Activated naive CD4-positive, alpha-beta T cell treated with anti-CD3 and anti-CD28 coated beads, Interleukin-2, amount 10 ng/mL, durations not matched to agents 5 hours and 36 hours (primary cell): ENCODE results near the gene PCDHGA6. TPM values are rescaled to one million over a fixed set of nuclear protein-coding genes. Genes with fewer than 3 reads are reported as not detected.

ENCODE experiments used
- total RNA-seq, 2 experiments: library from RNA; stranded (reverse); gene quantifications; one replicate each; pipeline ENCODE4 v1.2.3, GENCODE V29; 2021

PCDHGA6 gene
- total RNA-seq, result under 1 TPM; 0.10 to 0.12 TPM

DNA sequence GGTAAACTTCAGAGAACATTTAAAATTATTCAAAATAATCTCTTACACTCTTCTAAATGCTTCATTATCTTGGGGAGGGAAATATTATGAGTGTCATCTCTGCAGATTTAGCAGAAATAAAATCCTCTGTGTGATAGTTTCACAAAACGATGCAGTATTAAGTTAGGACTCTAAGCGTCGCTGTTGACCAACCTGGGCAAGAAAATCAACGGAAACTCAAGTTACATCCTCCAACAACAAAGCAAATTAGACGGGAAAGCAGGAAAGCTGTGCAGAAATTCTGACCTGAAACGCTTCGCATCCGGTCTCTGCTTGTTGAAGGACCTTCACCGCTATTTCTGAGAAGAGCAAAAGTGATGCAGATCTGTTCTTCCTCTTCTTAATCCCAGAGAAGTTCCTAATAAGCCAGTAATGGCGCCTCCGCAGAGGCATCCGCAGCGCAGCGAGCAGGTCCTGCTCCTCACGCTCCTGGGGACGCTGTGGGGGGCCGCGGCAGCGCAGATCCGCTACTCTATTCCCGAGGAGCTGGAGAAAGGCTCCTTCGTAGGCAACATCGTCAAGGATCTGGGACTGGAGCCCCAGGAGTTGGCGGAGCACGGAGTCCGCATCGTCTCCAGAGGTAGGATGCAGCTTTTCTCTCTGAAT, at the start of gene PCDHGA6:
PCDHGA6 (plus strand) TSS at position 219 of the 645 bp plus-strand sequence; CDS start at position 412, 193 bp downstream.

DNA sequence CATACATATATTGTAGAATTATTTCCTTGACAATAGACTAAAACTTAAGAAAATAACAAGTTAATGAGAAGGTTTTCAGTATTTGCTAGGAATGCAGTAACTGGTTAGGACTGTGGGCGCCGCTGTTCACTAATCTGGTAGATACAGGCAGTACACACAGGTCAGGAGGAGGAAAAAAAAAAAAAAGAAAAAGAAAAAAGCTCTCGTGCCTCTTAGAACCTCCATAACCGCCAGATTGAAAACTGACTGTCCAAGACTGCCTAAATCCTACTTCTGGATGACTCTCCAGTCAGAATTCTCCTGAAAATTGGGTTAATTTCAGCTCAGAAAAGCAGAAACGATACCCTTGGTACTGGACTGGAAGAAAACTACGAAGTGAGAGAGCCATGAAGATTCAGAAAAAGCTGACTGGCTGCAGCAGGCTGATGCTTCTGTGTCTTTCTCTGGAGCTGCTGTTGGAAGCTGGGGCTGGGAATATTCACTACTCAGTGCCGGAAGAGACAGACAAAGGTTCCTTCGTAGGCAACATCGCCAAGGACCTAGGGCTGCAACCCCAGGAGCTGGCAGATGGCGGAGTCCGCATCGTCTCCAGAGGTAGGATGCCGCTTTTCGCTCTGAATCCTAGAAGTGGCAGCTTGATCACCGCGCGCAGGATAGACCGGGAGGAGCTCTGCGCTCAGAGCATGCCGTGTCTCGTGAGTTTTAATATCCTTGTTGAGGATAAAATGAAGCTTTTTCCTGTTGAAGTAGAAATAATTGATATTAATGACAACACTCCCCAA, 43.2 kb upstream of the PCDHGA6 start, which contains the start of gene PCDHGA1:
PCDHGA1 (plus strand) TSS at position 216 of the 782 bp plus-strand sequence.

DNA sequence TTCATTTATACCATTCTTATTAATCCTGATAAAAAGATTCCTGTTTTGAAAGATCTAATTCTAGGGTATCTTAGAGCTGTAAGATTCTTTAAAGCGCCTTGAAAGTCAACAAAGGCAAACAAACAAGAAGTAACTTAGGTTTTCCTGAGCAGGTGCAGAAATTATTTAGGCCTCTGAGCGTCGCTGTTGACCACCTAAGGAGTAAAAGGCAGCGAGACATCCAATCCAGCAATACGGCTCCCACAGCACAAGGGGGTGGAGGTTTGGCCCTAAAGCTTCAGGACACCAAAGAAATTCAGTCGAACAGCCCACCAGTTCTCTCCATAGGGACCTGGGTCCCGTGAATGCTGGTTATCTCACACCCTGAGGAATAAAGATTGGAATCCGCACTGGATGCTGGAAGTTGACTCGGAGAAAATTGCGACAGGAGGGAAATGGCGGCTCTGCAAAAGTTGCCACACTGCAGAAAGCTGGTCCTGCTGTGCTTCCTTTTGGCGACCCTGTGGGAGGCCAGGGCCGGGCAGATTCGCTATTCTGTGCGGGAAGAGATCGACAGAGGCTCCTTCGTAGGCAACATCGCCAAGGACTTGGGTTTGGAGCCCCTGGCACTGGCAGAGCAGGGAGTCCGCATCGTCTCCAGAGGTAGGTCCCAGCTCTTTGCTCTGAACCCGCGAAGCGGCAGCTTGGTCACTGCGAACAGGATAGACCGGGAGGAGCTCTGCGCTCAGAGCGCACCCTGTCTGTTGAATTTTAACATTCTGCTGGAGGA, 35.0 kb upstream of the PCDHGA6 start, which contains the start of gene PCDHGA2:
PCDHGA2 (plus strand) TSS at position 223 of the 769 bp plus-strand sequence.

DNA sequence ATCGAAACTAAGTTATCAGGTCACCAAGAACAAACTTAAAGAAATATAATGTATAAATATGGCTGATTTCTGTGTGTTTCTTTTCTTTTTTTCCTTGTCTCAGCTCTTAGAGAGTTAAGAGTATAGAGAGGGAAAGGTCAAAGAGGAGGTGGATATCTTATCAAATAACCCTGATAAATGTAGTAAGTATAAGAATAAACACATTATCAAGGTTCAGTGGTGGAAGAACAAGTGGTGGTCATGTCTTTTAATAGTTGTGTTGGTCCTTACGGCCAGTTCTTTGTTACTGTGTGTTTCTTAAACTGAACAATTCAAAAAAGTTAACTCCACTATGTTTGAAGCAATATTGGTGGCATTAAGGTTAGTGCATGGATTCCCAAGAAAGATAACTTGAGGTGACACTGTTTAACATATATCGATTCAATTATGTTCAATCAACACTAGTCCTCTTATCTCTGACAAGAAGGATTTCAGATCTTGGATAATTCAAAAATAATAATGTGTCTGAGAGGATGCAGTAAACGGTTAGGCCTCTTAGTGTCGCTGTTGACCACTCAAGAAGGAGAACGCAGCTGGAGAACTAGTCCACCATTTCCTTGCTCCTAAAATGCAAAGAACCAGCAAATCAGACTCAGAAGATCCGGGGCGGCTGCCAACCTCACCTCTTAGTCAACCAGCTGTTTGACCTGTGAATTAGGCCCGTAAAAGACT, 30.3 kb upstream of the PCDHGA6 start, which contains the start of gene PCDHGA3:
PCDHGA3 (plus strand) TSS at position 588 of the 711 bp plus-strand sequence. CDS start 205 bp downstream, outside the sequence.

DNA sequence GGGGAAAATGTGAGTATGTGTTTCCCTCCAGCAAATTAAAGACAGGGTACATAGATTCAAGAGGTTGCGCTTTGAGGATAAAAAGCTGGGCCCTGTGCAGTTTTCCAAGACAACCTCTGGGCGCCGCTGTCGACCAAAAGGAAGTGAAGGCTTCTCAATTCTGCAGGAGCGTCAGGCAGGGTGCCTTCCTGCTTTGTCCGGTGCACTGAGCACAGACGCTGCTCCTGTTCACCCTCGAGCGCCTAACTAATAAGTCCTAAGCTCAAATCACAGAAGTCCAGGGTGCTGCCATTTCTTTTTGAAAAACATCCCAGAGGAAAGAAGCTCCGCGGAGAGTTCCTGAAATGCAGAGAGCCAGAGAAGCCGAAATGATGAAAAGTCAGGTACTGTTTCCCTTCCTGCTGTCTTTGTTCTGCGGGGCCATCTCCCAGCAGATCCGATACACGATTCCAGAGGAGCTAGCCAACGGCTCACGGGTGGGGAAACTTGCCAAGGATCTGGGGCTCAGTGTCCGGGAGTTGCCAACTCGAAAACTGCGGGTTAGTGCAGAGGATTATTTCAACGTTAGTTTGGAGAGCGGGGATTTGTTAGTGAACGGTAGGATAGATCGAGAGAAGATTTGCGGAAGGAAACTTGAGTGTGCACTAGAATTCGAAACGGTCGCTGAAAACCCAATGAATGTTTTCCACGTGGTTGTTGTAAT, 23.6 kb upstream of the PCDHGA6 start, which contains the start of gene PCDHGB1:
PCDHGB1 (plus strand) TSS at position 183 of the 703 bp plus-strand sequence; CDS start at position 345, 162 bp downstream.

DNA sequence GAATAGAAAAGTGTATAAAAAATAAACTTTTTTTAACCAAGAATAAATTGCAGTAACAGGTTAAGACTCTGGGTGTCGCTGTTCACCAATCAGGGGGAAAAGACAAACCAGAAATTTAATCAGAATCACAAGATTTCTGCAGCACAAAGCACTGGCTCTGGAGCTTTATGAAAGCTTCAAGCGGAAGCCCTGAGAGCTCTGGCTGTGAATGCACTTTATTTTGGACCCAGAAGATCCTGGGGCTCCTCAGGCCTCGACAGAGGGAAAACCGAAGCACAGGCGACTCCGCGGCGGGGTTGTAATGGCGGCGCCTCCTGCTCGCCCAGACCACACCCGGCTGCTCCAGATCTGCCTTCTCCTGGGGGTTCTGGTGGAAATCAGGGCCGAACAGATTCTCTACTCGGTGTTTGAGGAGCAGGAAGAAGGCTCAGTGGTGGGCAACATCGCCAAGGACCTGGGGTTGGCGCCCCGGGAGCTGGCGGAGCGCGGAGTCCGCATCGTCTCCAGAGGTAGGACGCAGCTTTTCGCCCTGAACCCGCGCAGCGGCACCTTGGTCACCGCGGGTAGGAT, 18.7 kb upstream of the PCDHGA6 start, which contains the start of gene PCDHGA4:
PCDHGA4 (plus strand) TSS at position 122 of the 570 bp plus-strand sequence; CDS start at position 209, 87 bp downstream.

DNA sequence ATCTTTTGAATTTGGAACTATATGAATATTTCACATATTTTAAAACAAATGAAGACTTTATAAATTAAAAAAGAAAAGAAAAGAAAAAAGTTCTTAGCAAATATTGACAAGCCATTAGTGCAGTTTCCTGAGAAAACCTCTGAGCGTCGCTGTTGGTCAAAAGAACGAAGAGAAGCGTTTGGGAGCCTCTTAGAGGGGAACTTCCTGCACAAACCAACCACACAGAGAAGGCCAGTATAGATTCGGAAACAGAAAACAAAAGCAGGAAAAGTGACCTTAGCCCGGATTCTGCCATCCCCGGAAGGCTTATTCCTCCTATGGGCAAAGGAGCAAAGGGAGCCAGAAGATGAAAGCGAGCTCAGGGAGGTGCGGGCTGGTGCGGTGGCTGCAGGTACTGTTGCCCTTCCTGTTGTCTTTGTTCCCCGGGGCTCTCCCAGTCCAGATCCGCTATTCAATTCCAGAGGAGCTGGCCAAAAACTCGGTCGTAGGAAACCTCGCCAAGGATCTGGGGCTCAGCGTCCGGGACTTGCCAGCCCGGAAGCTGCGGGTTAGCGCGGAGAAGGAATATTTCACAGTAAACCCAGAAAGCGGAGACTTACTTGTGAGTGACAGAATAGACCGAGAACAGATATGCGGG, 13.8 kb upstream of the PCDHGA6 start, which contains the start of gene PCDHGB2:
PCDHGB2 (plus strand) TSS at position 205 of the 637 bp plus-strand sequence; CDS start at position 347, 142 bp downstream.

DNA sequence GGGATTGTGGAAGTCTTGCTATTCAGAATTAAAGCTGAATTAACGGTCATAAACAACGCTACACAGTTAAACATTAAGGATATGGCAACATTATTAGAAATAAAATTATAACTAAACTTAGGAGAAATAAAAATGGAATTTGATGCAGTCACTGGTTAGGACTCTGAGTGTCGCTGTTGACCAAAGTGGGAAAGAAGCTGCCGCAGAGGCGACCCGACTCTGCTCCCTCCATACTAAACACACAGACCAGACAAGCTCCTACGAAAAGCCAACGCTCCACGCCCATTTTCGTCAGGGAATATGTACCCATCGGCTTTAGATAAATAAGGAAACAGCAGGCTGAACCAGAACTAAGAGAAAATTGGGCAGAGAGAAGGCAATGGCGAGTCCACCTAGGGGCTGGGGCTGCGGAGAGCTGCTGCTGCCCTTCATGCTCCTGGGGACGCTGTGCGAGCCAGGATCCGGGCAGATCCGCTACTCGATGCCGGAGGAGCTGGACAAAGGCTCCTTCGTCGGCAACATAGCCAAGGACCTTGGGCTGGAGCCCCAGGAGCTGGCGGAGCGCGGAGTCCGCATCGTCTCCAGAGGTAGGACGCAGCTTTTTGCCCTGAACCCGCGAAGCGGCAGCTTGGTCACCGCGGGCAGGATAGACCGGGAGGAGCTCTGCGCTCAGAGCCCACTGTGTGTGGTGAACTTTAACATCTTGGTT, 9.6 kb upstream of the PCDHGA6 start, which contains the start of gene PCDHGA5:
PCDHGA5 (plus strand) TSS at position 211 of the 709 bp plus-strand sequence; CDS start at position 380, 169 bp downstream.

DNA sequence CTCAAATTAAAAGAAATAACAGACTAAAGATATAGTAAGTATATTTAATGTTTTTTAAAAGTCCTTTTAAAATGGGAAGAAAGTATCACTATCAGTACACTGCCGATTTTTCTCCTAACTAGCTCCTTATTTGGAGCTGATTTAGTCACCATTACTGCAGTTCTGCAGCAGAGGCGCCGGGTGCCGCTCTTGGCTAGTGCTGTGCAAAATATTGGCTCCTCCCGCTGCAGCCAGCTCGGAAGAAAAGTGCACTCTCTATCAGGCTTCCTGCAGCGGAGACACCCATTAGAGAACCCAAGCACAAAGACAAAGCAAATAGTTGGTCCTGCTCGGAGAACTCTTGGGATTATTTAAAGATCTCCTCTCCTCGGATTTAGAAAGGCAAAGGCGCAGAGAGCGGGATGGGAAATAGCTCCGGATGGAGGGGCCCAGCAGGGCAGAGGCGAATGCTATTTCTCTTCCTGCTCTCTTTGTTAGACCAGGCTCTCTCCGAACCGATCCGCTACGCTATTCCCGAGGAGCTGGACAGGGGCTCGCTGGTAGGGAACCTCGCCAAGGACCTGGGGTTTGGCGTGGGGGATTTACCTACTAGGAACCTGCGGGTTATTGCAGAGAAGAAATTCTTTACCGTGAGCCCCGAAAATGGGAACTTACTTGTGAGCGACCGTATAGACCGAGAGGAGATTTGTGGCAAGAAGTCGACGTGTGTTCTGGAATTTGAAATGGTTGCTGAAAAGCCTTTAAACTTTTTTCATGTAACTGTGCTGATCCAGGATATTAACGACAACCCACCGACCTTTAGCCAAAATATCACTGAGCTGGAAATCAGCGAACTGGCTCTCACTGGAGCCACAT, 3.5 kb upstream of the PCDHGA6 start, which contains the start of gene PCDHGB3:
PCDHGB3 (plus strand) TSS at position 249 of the 855 bp plus-strand sequence; CDS start at position 402, 153 bp downstream.

DNA sequence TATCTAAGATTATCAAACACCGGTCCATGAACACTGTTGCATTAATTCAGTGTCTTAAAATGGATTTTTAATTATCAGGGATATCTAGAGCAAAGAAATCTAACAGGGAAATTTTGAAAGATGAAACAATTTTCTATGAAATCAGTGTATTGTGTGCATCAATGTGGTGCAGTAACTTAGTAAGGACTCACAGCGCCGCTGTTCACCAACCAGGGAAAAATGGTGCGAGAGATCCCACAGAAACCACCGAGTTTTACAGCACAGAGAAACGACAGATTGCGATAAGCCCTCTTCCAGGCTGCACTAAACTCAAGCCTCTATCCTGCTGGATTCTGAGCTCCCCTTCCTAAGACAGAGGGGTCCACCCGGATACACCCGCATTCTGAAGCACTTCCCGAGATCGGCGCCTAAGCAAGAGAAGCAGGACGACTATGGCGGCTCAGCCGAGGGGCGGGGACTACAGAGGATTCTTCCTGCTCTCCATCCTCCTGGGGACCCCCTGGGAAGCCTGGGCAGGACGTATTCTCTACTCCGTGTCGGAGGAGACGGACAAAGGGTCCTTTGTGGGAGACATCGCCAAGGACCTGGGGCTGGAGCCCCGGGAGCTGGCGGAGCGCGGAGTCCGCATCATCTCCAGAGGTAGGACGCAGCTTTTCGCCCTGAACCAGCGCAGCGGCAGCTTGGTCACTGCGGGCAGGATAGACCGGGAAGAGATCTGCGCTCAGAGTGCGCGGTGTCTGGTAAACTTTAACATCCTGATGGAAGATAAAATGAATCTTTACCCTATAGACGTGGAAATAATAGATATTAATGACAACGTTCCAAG, 9.0 kb downstream of the PCDHGA6 start, which contains the start of gene PCDHGA7:
PCDHGA7 (plus strand) TSS at position 274 of the 826 bp plus-strand sequence; CDS start at position 432, 158 bp downstream.

DNA sequence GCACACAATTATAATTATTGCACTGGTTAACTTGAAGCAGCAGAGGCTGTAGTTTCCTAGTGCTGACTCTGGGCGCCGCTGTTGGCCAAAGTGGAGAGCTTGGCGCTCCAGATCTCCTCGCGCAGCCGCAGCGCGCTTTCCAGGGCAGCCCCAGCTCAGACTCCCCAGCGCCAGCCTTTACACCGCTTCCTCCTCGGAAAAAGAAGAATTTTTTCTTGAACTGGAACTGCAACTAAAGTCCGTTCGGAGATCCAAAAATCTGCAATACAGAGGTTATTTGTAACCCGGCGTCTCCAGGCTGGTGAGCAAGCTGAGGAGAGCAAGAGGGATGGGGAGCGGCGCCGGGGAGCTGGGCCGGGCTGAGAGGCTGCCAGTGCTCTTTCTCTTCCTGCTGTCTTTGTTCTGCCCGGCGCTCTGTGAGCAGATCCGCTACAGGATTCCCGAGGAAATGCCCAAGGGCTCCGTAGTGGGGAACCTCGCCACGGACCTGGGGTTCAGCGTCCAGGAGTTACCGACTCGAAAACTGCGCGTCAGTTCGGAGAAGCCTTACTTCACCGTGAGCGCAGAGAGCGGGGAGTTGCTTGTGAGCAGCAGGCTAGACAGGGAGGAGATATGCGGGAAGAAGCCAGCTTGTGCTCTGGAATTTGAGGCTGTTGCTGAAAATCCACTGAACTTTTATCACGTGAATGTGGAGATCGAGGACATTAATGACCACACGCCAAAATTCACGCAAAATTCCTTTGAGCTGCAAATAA, 14.0 kb downstream of the PCDHGA6 start, which contains the start of gene PCDHGB4:
PCDHGB4 (plus strand) TSS at position 142 of the 755 bp plus-strand sequence; CDS start at position 329, 187 bp downstream.

DNA sequence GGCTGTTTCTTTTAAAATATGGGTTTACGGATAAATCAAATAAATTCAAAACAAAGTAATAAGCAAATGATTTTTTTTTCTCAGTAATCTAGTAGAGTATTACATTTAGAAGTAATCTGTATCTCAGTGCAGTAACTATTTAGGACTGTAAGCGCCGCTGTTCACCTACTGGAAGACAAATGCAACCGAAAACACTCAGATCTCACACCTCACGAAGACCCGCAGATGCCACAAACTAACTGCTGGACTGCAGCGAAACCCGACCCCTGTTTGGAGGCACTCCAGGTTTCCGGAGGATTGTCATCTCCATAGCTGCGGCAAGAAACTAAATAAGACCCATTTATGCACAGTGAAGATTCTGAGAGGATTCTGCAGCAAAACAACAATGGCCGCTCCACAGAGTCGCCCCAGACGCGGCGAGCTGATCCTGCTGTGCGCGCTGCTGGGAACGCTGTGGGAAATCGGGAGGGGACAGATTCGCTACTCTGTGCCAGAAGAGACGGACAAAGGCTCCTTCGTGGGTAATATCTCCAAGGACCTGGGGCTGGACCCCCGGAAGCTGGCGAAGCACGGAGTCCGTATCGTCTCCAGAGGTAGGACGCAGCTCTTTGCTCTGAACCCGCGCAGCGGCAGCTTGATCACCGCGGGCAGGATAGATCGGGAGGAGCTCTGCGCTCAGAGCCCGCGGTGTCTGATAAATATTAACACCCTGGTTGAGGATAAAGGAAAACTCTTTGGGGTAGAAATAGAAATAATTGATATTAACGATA, 18.9 kb downstream of the PCDHGA6 start, which contains the start of gene PCDHGA8:
PCDHGA8 (plus strand) TSS at position 205 of the 770 bp plus-strand sequence; CDS start at position 386, 181 bp downstream.

DNA sequence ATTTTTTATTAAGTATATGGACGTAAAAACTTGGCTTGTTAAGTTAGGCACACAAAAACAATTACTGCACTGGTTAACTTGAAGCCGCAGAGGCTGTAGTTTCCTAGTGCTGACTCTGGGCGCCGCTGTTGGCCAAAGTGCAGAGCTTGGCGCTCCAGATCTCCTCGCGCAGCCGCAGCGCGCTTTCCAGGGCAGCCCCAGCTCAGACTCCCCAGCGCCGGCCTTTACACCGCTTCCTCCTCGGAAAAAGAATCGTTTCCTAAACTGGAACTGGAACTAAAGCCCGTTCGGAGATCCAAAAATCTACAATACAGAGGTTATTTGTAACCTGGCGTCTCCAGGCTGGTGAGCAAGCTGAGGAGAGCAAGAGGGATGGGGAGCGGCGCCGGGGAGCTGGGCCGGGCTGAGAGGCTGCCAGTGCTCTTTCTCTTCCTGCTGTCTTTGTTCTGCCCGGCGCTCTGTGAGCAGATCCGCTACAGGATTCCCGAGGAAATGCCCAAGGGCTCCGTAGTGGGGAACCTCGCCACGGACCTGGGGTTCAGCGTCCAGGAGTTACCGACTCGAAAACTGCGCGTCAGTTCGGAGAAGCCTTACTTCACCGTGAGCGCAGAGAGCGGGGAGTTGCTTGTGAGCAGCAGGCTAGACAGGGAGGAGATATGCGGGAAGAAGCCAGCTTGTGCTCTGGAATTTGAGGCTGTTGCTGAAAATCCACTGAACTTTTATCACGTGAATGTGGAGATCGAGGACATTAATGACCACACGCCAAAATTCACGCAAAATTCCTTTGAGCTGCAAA, 24.3 kb downstream of the PCDHGA6 start, which contains the start of gene PCDHGB5:
PCDHGB5 (plus strand) TSS at position 192 of the 796 bp plus-strand sequence; CDS start at position 373, 181 bp downstream.

